Endothelial cell of umbilical vein (primary cell): Measurements from ENCODE around the gene STKLD1. TPM values are rescaled to one million over a fixed set of nuclear protein-coding genes. Genes with fewer than 3 reads are reported as not detected.

ENCODE experiments used
- BruUV-seq: library from RNA; stranded (reverse); fragments of 400-500 nt; replicated peaks from 2 replicates; lab custom pipeline; 2021; lab: Mats Ljungman, UMichigan
- CTCF ChIA-PET: fragments of 300-600, 350-600 bp; sonication (Branson Sonifier 250); formaldehyde crosslinking; loops from one replicate; lab custom pipeline; 2021; ENCODE audit warnings: antibody characterized with exemption, inconsistent platforms; lab: Charles Lee
- POLR2A ChIA-PET: fragments of 300-600, 350-600 bp; sonication (Branson Sonifier 250); formaldehyde crosslinking; loops from one replicate; lab custom pipeline; 2021; ENCODE audit warnings: antibody characterized with exemption, inconsistent platforms; lab: Charles Lee
- DNase-seq: peaks from one replicate; pipeline ENCODE4 v3.0.0-alpha.2; 2011; ENCODE audit warnings: low read depth, low spot score
- FAIRE-seq: peaks from 2 replicates; lab custom pipeline; 2011; peaks lifted over from hg19 to GRCh38; lab: Jason Lieb, UNC
- H2AFZ ChIP-seq: 2 replicates; pipeline ENCODE4 v1.6.0; 2012; ENCODE audit warnings: low read depth, low read length, control low read depth, inconsistent platforms
- H3K27ac ChIP-seq: 2 replicates; pipeline ENCODE4 v1.5.1; 2011; ENCODE audit warnings: low read depth, mild to moderate bottlenecking, control low read depth, low read length, moderate library complexity; ENCODE audit not compliant: insufficient read depth
- H3K27me3 ChIP-seq, 2 experiments: 2 replicates each; pipeline versions ENCODE4 v1.6.0 to v1.6.1; 2011; ENCODE audit warnings: low read length in 2 of 2, mixed read lengths in 1 of 2; ENCODE audit not compliant: control insufficient read depth in 2 of 2, insufficient read depth in 2 of 2
- H3K36me3 ChIP-seq, 2 experiments: 2 replicates in 1 of 2; 3 replicates in 1 of 2; pipeline ENCODE4 v1.5.1; 2011; ENCODE audit warnings: low read length in 2 of 2, mild to moderate bottlenecking in 1 of 2, moderate library complexity in 1 of 2; ENCODE audit not compliant: control insufficient read depth in 2 of 2, insufficient read depth in 2 of 2; ENCODE audit errors: extremely low read depth in 1 of 2
- H3K4me1 ChIP-seq: 3 replicates; pipeline ENCODE4 v1.5.1; 2011; ENCODE audit warnings: mild to moderate bottlenecking, low read length; ENCODE audit not compliant: control insufficient read depth, insufficient read depth; ENCODE audit errors: extremely low read depth
- H3K4me2 ChIP-seq: 2 replicates; pipeline ENCODE4 v1.6.1; 2011; ENCODE audit warnings: low read length, control low read depth, mixed read lengths; ENCODE audit not compliant: insufficient read depth
- H3K4me3 ChIP-seq, 3 experiments: fragments of 200-600 bp in 1 of 3; sonication (generic), shearing (Covaris generic) in 1 of 3; replicated peaks in 1 of 3; 2 replicates each; pipeline ENCODE4 v1.5.1; 2011 to 2016; ENCODE audit warnings: control low read depth in 3 of 3, low read length in 3 of 3, mild to moderate bottlenecking in 2 of 3, inconsistent platforms in 1 of 3, low read depth in 1 of 3, moderate library complexity in 1 of 3; ENCODE audit not compliant: insufficient read depth in 1 of 3
- H3K79me2 ChIP-seq: 2 replicates; pipeline ENCODE4 v1.6.0; 2012; ENCODE audit warnings: low read length, inconsistent platforms; ENCODE audit not compliant: control insufficient read depth, insufficient read depth
- H3K9ac ChIP-seq: replicated peaks from 2 replicates; pipeline ENCODE3; 2011; ENCODE audit warnings: low read length, control low read depth; ENCODE audit not compliant: insufficient read depth; ENCODE audit errors: extremely low read depth
- H3K9me1 ChIP-seq: replicated peaks from 3 replicates; pipeline ENCODE4 v1.6.0; 2011; ENCODE audit warnings: mild to moderate bottlenecking, low read length; ENCODE audit not compliant: control insufficient read depth, insufficient read depth; ENCODE audit errors: extremely low read depth
- H3K9me3 ChIP-seq: replicated peaks from 2 replicates; pipeline ENCODE4 v1.5.1; 2012; ENCODE audit warnings: low read length, inconsistent platforms; ENCODE audit not compliant: control insufficient read depth, insufficient read depth
- H4K20me1 ChIP-seq: replicated peaks from 2 replicates; pipeline ENCODE3; 2011; ENCODE audit warnings: mild to moderate bottlenecking, low read length; ENCODE audit not compliant: control insufficient read depth, insufficient read depth; ENCODE audit errors: extremely low read depth
- GATA2 ChIP-seq: IDR thresholded peaks from 2 replicates; pipeline ENCODE4 v1.7.0; 2011; ENCODE audit warnings: low read depth, mild to moderate bottlenecking, moderate library complexity, mixed read lengths, low read length; ENCODE audit not compliant: insufficient read length, insufficient read depth
- MYC ChIP-seq: IDR thresholded peaks from one replicate; pipeline ENCODE4 v1.6.1; 2011; ENCODE audit warnings: mild to moderate bottlenecking, low read depth, low read length
- POLR2AphosphoS5 ChIP-seq: IDR thresholded peaks from 2 replicates; pipeline ENCODE4 v1.6.1; 2012; ENCODE audit warnings: low read depth, mild to moderate bottlenecking, control low read depth, low read length, moderate library complexity; ENCODE audit not compliant: insufficient read depth
- dilution Hi-C: fragments of 300-500 bp; cut with MboI; formaldehyde crosslinking; loops from one replicate; pipeline ENCODE4 v1.15.0; 2019; ENCODE audit warnings: low sequenced_read_pairs; ENCODE audit not compliant: extremely low pct_ligation_motif_present
- intact Hi-C: fragments of 100-400 bp; cut with micrococcal nuclease; formaldehyde crosslinking; loops from one replicate; pipeline ENCODE4 v1.10.0; 2022
- polyA plus RNA-seq, 4 experiments: library from polyadenylated mRNA; depleted of rRNA in 3 of 4; stranded (reverse) in 3 of 4; unstranded in 1 of 4; fragments of >200 nt; gene quantifications; 2 replicates each; pipeline versions ENCODE4 v1.2.1 to v1.2.3, GENCODE V29; 2011 to 2012; ENCODE audit warnings: missing spikeins in 1 of 4
- total RNA-seq: library from RNA; stranded (reverse); gene quantifications from 2 replicates; pipeline ENCODE4 v1.2.3, GENCODE V29; 2021
- TF ChIP-seq, protein P1 (sequence below), 2 donors: IDR thresholded peaks; 1 replicate in 1 of 2; 2 replicates in 1 of 2; pipeline ENCODE4 v1.5.1; 2011; ENCODE audit warnings: low read length in 2 of 2, mild to moderate bottlenecking in 2 of 2, moderate library complexity in 2 of 2, control low read depth in 1 of 2, inconsistent platforms in 1 of 2, low read depth in 1 of 2; ENCODE audit not compliant: insufficient read depth in 1 of 2; ENCODE audit errors: extremely low read depth in 1 of 2
- TF ChIP-seq, protein P2 (sequence below): IDR thresholded peaks from 2 replicates; pipeline ENCODE4 v1.6.1; 2011; ENCODE audit not compliant: insufficient read depth, insufficient read length

STKLD1 gene
- total and polyA plus RNA-seq, 2 donors (not counting 3 experiments of a cell fraction or from before 2014, with no cell fraction given) = 0.29 to 0.77 TPM

DNA sequence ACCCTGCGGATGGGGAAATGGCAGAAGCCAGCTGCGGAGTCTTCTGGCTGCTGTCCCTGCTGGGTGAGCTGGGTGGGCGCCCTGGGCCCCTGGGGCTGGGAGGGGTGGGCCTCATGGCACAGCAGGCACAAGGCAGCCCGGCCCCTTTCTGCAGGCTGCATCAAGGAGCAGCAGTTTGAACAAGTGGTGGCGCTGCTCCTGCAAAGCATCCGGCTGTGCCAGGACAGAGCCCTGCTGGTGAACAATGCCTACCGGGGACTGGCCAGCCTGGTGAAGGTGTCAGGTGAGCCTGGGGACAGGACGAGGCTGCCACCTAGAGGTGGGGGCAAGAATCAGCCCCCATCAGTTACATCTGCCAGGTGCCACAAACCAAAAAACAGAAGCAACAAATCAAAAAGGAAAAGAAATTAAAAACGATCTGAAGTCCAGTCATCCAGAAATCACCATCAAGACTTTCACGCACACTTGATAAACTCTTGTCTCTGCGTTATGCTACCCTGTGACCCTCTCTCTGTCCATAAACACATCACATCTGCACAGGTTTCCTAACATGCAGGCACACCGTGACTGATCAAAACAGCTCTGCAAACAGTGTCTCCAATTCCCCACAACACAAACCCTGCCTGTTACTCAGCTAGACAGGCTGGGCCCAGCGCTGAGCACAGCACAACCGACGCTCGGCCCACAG, 27.7 kb downstream of the STKLD1 start:
- no peaks in the 10 kb centered on the region for H3K9me1 ChIP-seq
- no peak overlapping the region for H3K9ac ChIP-seq
- H3K4me3 ChIP-seq = no peak overlapping the region
- dilution Hi-C loops = no loop called here
- peak; percentile 9 for DNase-seq
- H3K4me2 ChIP-seq = no peak overlapping the region
- no peaks in the 10 kb centered on the region for H4K20me1 ChIP-seq
- H3K36me3 ChIP-seq = peaks cover 2 to 25% of the 10 kb centered on the region in 2 experiments
- no peak overlapping the region for H3K27ac ChIP-seq
- no peak overlapping the region for H2AFZ ChIP-seq
- ChIA-PET CTCF (no interaction called here), POLR2A (no interaction called here)
- intact Hi-C loops = no loop called here
- FAIRE-seq = no peak
- TF ChIP-seq, protein P1, sequence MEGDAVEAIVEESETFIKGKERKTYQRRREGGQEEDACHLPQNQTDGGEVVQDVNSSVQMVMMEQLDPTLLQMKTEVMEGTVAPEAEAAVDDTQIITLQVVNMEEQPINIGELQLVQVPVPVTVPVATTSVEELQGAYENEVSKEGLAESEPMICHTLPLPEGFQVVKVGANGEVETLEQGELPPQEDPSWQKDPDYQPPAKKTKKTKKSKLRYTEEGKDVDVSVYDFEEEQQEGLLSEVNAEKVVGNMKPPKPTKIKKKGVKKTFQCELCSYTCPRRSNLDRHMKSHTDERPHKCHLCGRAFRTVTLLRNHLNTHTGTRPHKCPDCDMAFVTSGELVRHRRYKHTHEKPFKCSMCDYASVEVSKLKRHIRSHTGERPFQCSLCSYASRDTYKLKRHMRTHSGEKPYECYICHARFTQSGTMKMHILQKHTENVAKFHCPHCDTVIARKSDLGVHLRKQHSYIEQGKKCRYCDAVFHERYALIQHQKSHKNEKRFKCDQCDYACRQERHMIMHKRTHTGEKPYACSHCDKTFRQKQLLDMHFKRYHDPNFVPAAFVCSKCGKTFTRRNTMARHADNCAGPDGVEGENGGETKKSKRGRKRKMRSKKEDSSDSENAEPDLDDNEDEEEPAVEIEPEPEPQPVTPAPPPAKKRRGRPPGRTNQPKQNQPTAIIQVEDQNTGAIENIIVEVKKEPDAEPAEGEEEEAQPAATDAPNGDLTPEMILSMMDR (IDR thresholded peaks at IDR 0.05; ENCODE audit: extremely low read depth in 1 of 2, insufficient read depth in 1 of 2, low read depth in 1 of 2, low read length in 2 of 2) = peak; percentile 39 to 56
- TF ChIP-seq GATA2 = no peak
- no peak for TF ChIP-seq POLR2AphosphoS5
- TF ChIP-seq, protein P2, sequence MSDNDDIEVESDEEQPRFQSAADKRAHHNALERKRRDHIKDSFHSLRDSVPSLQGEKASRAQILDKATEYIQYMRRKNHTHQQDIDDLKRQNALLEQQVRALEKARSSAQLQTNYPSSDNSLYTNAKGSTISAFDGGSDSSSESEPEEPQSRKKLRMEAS = no peak
- no peak for TF ChIP-seq MYC
- BruUV-seq = no TSS peak
- H3K27me3 ChIP-seq = no peaks in the 10 kb centered on the region
- no peaks in the 10 kb centered on the region for H3K79me2 ChIP-seq
- peaks cover 6% of the 10 kb centered on the region for H3K4me1 ChIP-seq
- H3K9me3 ChIP-seq = no peaks in the 10 kb centered on the region
